GM12872 (cell line): Measurements from ENCODE around the gene XRN1.

Experiments used
- CTCF ChIP-seq: IDR thresholded peaks from 3 replicates; pipeline ENCODE4 v1.5.1; 2011; ENCODE audit warnings: low read depth, mild to moderate bottlenecking, low read length, moderate library complexity; ENCODE audit not compliant: insufficient read depth

The XRN1 gene

GRCh38 chr3:142268426-142268825 is 179.4 kb downstream of the XRN1 start:
- TF ChIP-seq CTCF, result no peak

GRCh38 chr3:142267269-142267668 is 180.6 kb downstream of the XRN1 start:
- TF ChIP-seq CTCF, result no peak

GRCh38 chr3:142263112-142263511 is 184.7 kb downstream of the XRN1 start:
- TF ChIP-seq CTCF, result no peak

GRCh38 chr3:142259359-142259758 is 188.5 kb downstream of the XRN1 start:
- no peak for TF ChIP-seq CTCF

GRCh38 chr3:142256712-142257333 is 191.0 kb downstream of the XRN1 start:
- no peak for TF ChIP-seq CTCF
